Measurements from ENCODE around the gene ODR4.

DNA sequence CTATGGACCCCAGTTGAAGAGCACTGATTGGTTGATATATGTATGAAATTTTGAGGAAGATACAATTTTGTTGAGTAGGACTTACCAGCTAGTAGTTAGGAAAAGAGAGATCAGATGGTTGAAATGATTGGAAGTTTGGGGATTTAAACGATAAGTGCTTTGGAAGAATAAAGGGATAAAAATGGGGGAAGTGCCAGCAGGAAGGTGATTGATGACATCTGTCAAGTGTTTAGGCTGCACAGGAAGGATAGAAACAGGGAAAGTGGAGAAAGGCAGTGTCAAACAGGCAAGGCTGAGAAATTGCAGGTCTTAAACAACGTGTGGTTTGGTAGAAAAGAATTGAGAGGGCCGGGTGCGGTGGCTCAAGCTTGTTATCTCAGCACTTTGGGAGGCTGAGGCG is 62.9 kb downstream of the ODR4 start:
- no peak for TF ChIP-seq CTBP1 (IDR thresholded peaks at IDR 0.05; ENCODE audit: borderline replicate concordance)
- no peak for TF ChIP-seq ARNT (IDR thresholded peaks at IDR 0.05)
- no peak for TF ChIP-seq SP1 (IDR thresholded peaks at IDR 0.05)
- TF ChIP-seq ZNF384 (IDR thresholded peaks at IDR 0.05) = no peak

All from HEK293T (cell line).